VCaP (cell line): ENCODE measurements around the gene THBS1.

Experiments
- H3K27ac ChIP-seq: fragments of 450-650 bp; 2 replicates; pipeline ENCODE4 v1.5.1; 2017
- CTCF ChIP-seq: fragments of 450-650 bp; conservative IDR thresholded peaks from 2 replicates; pipeline ENCODE4 v1.5.1; 2017; ENCODE audit warnings: mild to moderate bottlenecking, moderate library complexity

The THBS1 gene

GRCh38 chr15:39581793-39582285 lies 960 bp downstream of the THBS1 start:
- peak; percentile 77 for TF ChIP-seq CTCF
- peak overlapping the region; percentile 94 for H3K27ac ChIP-seq

DNA sequence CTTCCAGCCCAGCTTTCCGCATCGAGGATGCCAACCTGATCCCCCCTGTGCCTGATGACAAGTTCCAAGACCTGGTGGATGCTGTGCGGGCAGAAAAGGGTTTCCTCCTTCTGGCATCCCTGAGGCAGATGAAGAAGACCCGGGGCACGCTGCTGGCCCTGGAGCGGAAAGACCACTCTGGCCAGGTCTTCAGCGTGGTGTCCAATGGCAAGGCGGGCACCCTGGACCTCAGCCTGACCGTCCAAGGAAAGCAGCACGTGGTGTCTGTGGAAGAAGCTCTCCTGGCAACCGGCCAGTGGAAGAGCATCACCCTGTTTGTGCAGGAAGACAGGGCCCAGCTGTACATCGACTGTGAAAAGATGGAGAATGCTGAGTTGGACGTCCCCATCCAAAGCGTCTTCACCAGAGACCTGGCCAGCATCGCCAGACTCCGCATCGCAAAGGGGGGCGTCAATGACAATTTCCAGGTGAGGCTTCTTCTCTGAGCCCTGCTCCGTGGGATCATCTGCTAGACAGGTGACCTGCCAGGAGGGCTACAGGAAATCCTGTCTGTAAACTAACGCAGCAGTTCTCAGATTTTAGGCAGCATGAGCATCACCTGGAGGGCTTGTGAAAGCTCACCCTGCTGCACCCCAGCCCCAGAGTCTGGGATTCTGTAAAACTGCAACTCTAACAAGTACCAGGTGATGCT lies 1.6 kb downstream of the THBS1 start:
- peak overlapping the region; percentile 94 for H3K27ac ChIP-seq
- no peak for TF ChIP-seq CTCF

GRCh38 chr15:39582977-39583595 lies 2.2 kb downstream of the THBS1 start:
- peak overlapping the region; percentile 94 for H3K27ac ChIP-seq
- TF ChIP-seq CTCF, result peak; percentile 44; the same call in 1 of the 2 replicates

DNA sequence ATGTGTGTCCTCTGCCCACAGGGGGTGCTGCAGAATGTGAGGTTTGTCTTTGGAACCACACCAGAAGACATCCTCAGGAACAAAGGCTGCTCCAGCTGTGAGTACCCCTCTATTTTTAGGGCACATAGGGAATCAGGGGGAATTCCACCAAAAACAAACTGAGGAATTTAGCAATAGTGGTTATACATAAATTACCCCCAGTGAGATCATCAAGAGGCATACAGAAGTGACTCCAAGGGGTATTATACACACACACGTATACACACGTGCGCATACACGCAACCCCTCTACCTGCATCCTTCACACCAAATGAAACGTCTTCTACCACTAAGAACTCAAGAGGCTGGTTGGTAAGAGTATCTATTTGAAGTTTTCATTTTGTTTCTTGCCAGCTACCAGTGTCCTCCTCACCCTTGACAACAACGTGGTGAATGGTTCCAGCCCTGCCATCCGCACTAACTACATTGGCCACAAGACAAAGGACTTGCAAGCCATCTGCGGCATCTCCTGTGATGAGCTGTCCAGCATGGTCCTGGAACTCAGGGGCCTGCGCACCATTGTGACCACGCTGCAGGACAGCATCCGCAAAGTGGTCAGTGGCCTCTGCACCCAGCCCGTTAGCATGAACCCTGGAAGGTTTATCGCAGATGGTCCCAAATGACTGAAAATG lies 2.9 kb downstream of the THBS1 start:
- peak; percentile 18; the same call in 1 of the 2 replicates for TF ChIP-seq CTCF

GRCh38 chr15:39584266-39584659 lies 3.4 kb downstream of the THBS1 start:
- peak overlapping the region; percentile 94 for H3K27ac ChIP-seq

More for the DNA sequence above, 2.9 kb downstream of the THBS1 start:
- H3K27ac ChIP-seq, result peak overlapping the region; percentile 94

DNA sequence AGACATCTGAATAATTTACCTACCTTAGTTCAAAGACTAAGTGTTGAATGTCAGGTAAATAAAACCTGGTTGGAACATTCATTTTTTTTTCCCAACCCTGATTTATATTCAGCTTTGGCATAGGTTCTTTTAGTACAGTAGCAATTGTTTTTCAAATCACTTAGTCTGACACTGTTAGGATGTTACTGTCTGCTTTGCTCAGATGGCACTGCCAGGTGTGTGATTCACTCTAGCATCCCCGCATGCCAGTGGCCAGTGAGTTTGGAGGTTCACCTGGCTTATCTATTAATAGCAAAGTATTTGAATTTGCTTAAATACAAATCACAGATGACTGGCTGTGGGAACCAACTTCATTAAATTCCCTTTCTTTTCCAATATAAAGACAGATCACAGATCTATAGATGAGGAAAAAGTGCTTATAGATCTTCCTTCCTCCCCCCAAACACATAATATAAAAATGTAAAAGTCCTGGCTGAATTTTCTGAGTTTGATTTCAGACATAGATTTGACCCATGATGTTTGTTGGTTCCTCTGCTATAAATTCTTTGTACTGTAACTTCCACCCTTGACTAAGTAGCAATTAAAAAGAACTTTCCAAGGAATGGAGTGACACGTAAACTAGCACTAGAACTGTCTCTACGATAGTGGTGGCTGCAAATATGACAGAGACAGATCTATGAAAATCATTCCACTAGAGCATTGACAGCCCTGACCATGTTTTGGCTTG lies 3.9 kb downstream of the THBS1 start:
- peak overlapping the region; percentile 94 for H3K27ac ChIP-seq
- no peak for TF ChIP-seq CTCF

More at GRCh38 chr15:39584266-39584659, 3.4 kb downstream of the THBS1 start:
- no peak for TF ChIP-seq CTCF
